Loucy (cell line): ENCODE data around the gene EN2.

Source experiments
- EZH2phosphoT487 ChIP-seq: fragments of 200-600 bp; IDR thresholded peaks from 2 replicates; pipeline ENCODE4 v1.6.1; 2018; ENCODE audit warnings: antibody characterized with exemption, mild to moderate bottlenecking, moderate library complexity, borderline replicate concordance
- TF ChIP-seq, protein P1 (sequence below): fragments of 200-600 bp; sonication (generic); conservative IDR thresholded peaks from 2 replicates; pipeline ENCODE4 v1.5.1; 2014; ENCODE audit warnings: mild to moderate bottlenecking, antibody characterized with exemption, low read length

DNA sequence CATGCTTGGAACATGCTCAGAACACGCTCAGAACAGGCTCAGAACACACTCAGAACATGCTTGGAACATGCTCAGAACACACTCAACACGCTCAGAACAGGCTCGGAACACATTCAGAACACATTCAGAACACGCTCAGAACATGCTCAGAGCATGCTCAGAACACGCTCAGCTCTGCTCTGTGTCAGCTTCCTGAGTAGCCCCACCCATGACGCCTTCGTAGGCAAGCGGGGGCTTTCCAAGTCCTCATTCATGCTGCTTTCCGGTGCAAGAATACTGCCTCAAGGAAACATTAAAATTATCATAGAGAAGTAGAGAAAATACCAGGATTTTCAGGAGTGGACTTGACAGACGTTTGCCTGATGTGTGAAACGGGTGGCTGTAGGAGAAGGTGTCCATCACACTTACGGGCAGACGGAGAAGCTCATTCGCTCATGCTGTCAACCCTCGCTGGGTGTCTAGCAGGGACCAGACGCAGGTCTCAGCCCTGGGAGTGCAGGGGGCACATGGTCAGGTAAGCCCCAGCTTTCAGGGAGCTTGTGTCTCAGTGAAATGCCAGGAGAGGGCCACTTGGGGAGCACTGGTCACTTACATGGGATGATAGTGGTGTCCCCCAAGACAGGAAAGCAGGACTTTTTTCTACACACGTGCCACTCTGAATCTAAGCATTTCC, 24.7 kb downstream of the EN2 start:
- TF ChIP-seq, protein P1, sequence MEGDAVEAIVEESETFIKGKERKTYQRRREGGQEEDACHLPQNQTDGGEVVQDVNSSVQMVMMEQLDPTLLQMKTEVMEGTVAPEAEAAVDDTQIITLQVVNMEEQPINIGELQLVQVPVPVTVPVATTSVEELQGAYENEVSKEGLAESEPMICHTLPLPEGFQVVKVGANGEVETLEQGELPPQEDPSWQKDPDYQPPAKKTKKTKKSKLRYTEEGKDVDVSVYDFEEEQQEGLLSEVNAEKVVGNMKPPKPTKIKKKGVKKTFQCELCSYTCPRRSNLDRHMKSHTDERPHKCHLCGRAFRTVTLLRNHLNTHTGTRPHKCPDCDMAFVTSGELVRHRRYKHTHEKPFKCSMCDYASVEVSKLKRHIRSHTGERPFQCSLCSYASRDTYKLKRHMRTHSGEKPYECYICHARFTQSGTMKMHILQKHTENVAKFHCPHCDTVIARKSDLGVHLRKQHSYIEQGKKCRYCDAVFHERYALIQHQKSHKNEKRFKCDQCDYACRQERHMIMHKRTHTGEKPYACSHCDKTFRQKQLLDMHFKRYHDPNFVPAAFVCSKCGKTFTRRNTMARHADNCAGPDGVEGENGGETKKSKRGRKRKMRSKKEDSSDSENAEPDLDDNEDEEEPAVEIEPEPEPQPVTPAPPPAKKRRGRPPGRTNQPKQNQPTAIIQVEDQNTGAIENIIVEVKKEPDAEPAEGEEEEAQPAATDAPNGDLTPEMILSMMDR, result no peak
- no peak for TF ChIP-seq EZH2phosphoT487
